ENCODE results near the gene ZNF768.
"Not testable (repeated sequence)": the region's sequence is repeated elsewhere in the genome, so short reads cannot be mapped to it uniquely, and the experiment has no call there.

The ZNF768 gene

DNA sequence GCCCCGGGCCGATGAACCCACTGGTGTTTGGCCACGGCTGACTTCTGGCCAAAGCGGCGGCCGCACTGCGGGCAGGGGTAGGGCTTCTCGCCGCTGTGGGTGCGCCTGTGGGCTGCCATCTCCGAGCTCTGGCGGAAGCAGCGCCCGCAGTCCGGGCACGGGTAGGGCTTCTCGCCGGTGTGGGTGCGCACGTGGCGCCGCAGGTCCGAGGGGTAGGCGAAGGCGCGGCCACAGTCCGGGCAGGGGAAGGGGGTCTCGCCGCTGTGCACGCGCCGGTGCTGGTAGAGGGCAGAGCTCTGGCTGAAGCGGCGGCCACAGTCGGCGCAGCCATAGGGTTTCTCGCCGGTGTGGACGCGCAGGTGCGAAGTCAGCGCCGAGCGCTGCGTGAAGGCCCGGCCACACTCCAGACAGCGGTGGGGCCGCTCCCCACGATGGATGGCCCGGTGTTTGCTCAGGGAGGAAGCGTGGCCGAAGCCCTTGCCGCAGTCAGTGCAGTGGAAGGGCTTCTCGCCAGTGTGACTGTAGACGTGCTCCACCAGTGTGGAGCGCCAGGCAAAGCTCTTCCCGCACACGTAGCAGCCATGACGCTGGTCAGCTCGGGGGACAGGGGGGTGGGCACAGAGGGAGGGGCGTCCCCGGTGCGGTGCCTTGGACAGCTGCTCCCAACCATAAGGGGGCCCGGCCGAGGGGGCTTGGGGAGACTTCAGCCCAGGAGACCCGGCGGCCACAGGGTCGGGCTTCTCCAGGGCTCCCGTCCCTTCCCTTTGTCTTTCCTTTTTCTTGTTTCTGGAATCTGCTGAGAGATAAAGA lies 29.2 kb upstream of the ZNF768 start:
- DNase-seq, result no peak

DNA sequence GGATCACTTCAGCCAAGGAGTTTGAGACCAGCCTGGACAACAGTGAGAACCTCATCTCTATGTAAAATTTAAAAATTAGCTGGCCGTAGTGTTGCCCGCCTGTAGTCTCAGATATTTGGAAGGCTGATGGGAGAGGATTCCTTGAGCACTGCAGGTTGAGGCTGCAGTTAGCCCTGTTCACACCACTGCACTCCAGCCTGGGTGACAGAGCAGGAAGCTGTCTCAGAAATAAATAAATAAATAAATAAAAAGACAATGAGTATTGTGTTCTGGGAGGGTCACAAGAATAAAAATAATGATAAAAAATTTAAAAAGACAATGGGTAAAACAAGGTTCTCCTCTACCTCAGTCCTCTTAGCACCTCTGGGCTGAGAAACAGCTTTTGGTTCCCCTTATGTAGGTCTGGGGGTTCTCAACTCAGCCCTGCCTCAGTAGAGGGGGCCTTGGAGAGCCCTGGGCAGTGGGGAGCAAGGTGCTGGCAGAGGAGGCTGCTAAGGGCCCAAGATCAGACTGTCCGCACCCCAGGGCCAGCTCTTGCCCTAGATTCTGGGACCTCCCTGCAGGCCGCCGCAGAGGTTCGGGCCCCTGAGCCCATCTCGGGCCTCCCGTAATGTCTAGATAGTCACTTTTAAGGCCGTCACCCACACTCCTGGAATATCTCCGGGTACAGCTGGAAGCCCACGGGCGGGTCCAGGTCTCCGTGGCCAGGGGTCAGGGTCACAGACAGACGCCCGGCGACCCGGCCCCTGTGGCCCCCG lies 28.4 kb upstream of the ZNF768 start:
- DNase-seq, result no peak

DNA sequence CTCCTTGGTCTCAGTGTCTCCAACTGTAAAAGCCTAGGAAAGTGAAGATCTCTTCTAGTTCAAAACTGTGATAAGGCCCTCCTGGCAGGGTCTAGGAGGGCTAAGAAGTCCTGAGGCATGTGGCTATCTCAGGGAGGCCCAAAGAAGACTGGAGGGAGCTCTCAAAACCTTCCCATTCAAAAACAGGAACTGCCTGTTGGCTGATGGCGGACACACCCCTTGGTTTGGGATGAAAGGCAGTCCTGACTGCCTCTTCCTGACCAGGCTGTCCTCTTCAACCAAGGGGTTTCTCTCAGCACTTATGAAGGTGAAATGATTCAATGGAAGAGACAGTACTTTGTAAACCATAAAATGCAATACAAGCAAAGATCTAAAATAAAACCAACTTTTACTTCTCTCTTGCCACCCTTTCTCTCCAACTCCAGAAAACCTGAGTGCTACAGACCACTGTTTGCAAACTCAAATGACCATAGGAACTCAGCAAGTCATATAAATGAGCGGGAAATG lies 27.1 kb upstream of the ZNF768 start:
- no peak for DNase-seq

DNA sequence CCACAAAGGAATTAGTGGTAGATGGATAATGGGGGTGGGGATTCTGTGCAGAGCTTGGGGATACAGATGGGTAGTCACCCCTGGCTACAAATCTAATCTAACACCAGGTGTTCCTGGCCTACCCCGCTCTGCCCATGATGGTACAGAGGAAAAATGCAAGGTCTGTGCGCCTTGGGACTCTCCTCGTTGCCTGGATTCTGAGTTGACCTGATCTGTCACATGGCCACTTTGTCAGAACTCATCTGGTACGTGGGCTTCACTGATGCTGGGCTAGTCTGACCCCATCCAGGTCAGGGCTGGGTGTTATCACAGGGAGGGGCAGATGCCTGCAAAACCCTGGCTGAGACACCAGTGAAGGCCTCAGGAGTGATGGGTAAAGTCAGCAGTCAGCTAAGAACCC lies 26.6 kb upstream of the ZNF768 start:
- DNase-seq, result no peak

DNA sequence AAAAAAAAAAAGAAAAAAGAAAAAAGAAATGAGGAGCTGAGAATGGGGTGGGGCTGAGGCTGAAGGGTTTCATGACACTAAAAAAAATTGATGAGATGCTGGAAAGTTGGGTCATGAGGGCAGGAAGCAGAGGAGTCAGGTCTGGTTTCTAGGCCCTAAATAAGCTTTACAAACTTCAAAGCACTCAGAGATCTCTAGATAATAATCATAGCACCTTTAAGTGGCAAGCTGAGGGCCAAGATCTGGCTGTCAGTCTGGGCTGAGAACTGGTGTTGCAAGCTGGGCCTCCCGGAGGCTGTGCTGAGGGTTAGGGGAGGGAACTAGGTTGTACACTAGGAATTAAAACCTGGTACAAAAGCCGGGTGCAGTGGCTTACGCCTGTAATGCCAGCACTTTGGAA lies 25.4 kb upstream of the ZNF768 start:
- DNase-seq, result no peak

DNA sequence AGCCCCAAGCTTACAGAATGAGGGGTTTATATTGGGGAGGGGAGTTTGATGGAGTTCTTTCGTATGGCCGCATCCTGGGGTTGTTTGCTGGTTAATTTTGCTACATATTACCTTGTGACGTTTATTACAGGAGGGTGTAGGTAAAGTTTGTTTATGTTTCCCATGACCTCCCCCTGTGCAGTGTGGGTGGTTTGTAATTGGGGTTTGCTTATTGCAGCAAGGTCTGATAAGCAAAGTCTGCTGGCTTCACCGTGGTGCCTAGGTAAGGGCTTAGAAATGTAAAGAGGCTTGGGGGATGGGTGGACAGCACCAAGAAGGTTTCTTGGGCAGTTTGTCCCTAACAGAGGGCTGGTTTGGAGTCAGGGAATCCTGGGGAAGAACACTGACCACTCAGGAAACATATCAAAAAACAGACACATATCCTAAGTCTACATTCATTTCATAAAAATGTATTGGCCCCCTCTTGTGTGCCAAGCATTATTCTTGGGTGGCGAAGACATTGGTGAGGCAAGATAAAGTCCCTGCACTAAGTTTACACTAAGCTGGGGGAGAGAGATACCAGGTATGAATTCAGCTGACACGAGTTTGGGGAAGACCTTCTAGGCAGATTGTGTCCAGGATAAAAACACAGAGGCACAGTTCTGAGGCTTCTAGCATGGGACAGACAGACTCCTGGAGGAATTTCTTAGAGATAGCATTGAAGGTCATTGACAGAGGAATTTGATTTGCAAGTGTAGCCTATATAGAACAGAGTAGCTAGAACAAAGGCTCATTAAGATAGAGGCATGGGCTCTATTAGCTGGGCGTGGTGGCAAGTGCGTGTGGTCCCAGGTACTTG lies 22.3 kb upstream of the ZNF768 start:
- no peak for DNase-seq

DNA sequence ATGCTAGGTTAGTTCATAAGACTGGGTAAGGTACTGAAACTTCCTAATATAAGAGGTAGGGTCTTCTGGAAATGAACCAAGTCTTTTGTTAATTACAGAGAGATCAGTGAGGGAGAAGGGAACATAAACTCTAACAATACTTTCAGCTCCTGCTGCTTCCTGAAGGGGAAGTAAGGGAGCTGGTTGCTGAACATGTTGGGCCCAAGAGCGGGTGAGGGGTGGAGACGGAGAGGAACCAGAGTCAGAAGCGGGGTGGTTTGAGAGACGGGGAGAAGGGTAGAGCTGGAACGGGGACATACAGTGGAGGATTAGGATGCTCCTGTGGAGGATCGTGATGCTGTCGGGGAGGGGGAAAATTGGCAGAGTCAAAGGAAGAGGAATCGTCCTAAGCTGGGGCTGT lies 19.7 kb upstream of the ZNF768 start:
- DNase-seq, result no peak

DNA sequence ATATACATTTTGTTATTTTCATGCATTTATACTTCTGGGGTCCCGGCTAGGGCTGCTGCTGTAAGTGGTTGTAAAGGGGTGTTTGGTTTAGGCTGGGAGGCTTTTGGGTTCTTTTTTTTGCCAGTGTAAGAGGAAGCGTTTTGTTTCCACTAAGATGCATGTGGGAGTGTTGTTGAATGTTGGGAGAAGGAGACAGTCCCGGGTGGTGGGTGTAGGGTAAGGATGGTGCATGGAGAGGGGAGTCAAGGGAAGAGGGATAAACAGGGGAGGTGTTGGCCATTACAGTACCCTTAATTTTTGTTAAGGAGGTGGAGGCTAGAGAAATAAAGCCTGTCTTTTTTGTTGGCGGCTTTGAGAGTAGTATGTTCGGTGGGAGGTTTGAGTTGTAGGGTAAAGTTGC lies 16.7 kb upstream of the ZNF768 start:
- no peak for DNase-seq

DNA sequence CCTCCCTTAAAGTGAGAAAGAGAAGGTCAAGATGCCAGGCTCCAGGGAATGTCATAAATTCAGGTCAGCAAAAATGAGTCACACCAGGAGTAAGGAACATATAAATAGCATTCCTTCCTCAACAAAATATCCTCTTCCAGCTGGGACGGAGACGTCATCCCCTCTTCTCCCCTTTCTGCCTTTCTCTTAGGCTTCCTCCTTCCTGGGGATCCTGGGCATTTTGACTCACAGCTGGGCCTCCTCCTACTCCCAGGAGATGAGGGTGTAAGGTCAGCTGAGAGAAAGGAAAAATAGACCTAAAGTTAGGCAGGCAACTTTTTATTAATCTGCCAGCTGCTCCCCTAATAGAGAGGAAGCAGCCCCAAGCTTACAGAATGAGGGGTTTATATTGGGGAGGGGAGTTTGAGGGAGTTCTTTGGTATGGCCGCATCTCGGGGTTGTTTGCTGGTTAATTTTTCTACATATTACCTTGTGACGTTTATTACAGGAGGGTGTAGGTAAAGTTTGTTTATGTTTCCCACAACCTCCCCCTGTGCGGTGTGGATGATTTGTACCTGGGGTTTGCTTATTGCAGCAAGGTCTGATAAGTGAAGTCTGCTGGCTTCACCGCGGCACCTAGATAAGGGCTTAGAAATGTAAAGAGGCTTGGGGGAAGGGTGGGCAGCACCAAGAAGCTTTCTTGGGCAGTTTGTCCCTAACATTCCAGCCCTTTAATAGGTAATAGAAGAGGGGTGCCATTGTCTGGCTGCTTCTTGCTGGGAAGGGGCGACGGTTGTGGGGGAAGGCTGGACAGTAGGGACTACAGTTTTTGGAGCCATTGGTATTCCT lies 15.3 kb upstream of the ZNF768 start:
- no peak for DNase-seq

DNA sequence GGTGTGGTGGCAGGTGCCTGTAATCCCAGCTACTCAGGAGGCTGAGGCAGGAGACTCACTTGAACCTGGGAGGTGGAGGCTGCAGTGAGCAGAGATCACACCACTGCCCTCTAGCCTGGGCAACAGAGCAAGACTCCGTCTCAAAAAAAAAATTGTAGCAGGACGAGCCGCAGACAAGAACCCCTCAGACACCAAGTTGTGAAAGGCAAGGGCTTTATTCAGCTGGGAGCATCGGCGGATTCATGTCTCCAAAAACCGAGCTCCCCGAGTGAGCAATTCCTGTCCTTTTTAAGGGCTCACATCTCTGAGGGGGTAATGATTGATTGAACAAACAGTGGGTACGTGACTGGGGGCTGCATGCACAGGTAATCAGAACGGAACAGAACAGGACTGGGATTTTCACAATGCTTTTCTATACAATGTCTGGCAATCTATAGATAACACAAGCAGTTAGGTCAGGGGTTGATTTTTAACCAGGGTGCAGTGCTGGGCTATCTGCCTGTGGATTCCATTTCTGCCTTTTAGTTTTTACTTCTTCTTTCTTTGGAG lies 14.6 kb upstream of the ZNF768 start:
- not testable (repeated sequence) for DNase-seq

DNA sequence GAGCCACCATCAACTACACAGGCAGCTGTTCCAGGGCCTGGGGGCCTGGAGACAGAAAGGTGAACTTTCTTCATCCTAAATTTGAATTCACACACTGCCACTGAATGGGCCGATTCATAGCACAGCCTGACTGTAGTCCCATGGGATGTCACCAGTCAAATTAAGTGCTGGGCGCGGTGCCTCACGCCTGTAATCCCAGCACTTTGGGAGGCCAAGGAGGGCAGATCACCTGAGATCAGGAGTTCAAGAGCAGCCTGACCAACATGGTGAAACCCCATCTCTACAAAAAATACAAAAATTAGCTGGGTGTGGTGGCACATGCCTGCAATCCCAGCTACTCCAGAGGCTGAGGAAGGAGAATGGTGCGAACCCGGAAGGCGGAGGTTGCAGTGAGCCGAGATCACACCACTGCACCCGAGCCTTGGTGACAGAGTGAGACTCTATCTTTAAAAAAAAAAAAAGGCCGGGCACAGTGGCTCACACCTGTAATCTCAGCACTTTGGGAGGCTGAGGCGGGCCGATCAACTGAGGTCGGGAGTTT lies 13.7 kb upstream of the ZNF768 start:
- not testable (repeated sequence) for DNase-seq

DNA sequence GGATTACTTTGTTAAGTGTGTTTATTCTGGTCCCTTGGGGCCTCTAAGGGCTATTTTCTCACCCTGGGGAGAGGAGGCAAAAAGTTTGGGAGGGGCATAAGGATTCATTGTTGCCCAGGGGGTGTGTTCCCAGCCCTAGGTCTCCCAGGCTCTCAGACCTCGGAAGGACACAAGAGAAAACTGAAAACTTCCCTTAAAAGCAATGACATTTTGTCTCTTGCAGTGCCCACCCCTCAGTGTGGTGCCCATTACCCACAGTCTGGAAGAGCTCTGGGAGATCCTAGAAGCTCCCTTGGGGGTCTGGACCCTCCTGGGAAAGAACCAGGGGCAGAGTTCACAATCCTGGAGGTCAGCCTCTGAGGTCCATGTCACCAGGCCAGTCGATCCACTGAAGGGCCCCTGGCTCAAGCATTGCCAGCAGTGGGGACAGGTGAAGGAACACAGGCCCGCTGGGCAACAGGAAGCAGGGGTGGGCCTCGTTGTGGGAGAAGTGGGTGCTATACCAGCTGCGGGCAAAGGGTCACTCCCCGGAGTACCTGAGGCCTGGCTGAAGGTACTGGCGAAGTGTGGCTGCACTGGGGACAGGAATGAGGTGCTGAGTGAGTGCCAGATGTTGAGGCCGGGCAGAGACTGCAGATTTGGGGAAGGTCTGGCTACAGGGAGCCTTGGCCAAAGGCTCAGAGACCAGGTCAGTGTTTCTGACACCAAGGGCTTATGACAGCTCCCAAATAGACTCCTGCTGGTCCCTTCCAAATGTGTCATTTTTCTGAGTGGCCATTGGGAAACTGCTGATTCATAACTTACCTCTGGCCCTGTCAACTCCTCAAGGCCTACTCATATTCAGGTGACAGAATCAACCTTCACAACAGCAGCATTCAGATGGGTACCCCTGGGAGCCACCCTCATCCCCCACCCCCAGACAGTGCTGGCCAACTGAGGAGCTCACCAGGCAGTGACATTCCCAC lies 12.9 kb upstream of the ZNF768 start:
- no peak for DNase-seq

DNA sequence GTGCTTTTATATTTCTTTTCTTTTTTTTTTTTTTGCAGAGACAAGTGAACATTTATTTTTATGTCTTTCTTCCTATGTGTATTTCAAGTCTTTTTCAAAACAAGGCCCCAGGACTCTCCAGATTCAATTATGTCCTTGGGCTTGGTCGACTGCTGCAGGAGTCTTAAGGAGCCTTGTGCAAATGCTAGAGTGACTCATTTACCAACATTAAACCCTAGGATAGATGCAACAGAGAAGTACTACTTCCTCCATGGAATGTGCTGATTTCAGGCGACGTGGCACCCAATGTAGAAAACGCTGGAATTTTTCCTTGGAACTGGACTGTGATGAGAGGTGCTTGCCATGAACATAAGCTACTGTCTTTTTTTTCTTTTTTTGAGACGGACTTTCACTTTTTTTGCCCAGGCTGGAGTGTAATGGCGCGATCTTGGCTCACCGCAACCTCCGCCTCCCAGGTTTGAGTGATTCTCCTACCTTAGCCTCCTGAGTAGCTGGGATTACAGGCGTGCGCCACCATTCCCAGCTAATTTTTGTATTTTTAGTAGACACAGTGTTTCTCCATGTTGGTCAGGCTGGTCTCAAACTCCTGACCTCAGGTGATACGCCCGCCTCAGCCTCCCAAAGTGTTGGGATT lies 10.1 kb upstream of the ZNF768 start:
- not testable (repeated sequence) for DNase-seq

DNA sequence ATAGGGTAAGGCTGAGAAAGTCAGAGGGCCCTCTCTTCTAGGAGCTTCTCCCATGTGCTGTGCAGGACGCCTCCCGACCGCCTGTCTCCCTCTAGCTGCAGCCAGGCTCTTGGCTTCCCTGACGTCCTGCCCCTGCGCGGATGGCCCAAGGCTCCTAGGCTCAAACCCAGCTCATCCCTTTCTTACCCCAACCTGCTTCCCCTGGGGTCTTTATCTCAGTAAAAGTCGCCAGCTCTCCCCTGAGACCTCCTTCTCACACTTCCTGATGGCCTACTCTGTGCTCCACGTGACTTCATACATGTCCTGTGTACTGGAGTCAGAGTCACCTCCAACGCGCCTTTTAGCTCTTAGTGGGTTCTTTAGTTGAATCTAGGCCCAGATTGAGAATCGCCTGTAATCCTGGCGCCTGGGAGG lies 9.4 kb upstream of the ZNF768 start:
- peak; percentile 78 for DNase-seq

DNA sequence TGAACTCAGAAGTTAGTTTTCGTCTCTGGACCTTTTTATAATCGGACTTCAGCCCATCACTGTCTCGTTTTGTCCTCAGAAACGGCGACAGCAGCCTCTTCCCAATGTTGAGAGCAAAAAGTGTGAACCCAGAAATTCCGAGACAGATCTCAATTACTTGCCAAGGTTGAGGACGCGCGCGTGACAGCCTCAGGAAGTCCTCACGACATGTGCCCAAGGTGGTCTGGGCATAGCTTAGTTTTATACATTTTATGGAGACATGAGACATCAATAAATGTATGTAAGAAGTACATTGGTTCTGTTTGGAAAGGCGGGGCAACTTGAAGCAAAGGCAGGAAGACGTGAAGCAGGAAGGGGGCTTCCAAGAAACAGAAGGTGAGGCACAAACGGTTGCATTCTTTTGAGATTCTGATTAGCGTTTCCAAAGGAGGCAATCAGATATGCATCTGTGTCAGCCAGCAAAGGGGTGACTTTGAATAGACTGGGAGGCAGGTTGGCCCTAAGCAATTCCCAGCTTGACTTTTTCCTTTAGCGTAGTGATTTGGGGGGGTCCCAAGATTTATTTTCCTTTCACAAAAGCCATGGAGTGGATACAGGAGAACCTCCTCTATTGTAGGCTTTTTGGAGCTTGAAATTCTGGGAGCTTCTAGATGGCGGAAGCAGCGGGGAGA lies 8.9 kb upstream of the ZNF768 start:
- no peak for DNase-seq

DNA sequence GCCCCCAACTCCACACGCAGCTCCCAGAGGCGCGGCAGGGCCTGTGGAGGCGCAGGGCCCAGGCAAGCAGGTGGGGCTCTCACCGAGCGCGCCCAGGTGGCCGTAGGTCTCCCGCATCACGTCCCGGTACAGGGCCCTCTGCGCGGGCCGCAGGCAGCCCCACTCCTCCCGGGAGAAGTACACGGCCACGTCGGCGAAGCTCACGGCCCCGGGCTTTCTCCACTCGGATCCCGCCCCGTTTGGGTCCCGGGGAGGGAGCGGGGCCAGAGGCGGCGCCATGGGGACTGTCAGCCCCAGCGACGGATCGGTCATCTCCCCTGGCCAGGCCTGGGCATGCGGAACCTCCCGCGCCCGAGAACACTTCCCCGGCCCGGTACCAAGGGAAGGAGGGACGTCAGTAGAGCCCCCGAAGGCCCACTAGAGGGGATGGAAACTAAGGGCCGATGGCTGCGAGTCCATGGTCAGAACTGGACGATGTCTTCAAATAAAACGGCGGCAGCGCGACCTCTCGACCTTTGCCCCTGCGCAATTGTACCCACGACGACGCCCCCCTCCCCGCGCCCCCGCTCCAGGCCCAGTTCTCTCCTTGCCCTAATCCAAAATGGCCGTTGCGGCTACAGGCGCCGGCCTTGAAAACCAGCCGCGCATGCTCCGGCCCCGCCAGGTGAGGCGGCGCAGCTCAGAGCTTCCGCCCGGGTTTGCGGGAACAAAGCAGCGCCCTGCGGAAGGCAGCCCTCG lies 8.2 kb upstream of the ZNF768 start, which contains the start of gene ZNF747:
TSS of gene ZNF747 (minus strand) at position 491 of the 738 bp plus-strand sequence. CDS start at position 312, 179 bp downstream.
- DNase-seq, result peak; percentile 95

DNA sequence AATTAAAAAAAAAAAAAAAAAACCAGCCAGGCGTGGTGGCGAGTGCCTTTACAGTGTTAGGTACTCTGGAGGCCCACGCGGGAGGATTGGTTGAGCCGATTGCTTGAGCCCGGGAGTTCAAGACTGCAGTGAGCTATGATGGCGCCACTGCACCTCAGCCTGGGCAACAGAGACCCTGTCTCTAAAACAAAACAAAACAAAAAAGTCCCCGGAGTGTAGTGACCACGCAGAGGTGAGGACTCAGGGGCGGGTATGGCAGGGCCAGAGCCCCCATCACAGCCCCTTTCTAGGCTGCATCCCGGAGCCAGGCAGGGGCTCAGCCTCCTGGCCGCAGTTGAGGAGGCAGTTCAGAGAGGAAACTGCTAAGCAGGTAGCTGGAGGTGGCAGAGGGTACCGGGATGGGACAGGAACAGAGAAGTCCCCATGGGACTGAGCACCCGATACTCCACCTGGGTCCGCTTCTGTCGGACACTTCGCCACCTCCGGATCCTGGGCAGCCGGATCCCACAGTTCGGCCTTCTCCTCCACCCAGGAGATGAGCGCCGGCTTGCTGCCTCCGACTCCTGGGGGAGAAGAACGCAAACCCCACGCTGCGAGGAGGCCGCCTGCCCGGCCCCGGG lies 7.5 kb upstream of the ZNF768 start:
- DNase-seq, result no peak

DNA sequence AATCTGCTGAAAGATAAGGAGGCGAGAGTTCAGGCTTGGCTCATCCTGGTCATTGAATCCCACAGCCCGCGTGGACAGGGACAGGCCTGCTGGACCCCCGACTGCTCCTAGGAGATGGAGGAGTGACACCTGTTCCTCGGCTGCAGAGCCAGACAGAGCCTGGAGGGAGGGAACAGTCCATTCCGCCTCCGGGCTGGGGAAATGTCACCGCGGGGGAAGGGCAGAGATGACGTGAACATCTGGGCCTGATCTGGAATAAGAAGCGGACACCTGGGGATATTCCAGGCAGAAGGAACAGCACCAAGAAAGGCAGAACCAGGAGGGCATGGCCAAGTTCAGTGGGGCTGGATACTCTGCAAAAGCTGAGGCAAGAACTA lies 6.8 kb upstream of the ZNF768 start:
- DNase-seq, result no peak
